Measurements from ENCODE around the gene ANO10. TPM values are rescaled to one million over a fixed set of nuclear protein-coding genes. Genes with fewer than 3 reads are reported as not detected.

The ANO10 gene
- total and polyA plus RNA-seq, 2 donors (not counting 1 experiment from before 2014, with no cell fraction given): 1.9 to 10.6 TPM

- ATAC-seq (ENCODE audit: low read depth) (no peak), DNase-seq (no peak)
- Mint-ChIP-seq H3K27ac (no peak overlapping the region), H3K27me3 (no peaks in the 10 kb centered on the region), H3K4me3 (no peak overlapping the region), H3K9me3 (ENCODE audit: insufficient read depth) (peaks cover 9% of the 10 kb centered on the region), H3K4me1 (no peaks in the 10 kb centered on the region)
- Histone ChIP-seq H4K20me1 (ENCODE audit: control insufficient read depth, insufficient read depth, low read length, poor library complexity, severe bottlenecking) (peaks cover 11% of the 10 kb centered on the region), H3K4me2 (replicated peaks; ENCODE audit: low read depth, low read length, poor library complexity, severe bottlenecking) (no peak overlapping the region), H3K27ac (ENCODE audit: low read length in 2 of 2) (no peak overlapping the region), H3K9ac (ENCODE audit: low read length) (no peak overlapping the region), H3K4me1 (ENCODE audit: control insufficient read depth in 2 of 2, insufficient read depth in 2 of 2, low read length in 2 of 2) (no peaks in the 10 kb centered on the region), H3K36me3 (replicated peaks in 1 of 2; ENCODE audit: control extremely low read depth in 1 of 2, control insufficient read depth in 1 of 2, extremely low read depth in 1 of 2, insufficient read depth in 2 of 2, low read length in 1 of 2) (peaks cover 9 to 81% of the 10 kb centered on the region in 2 experiments), H3K27me3 (replicated peaks in 1 of 4; ENCODE audit: control extremely low read depth in 1 of 4, control insufficient read depth in 3 of 4, insufficient read depth in 4 of 4, low read length in 3 of 4) (no peaks in the 10 kb centered on the region), H3K9me3 (ENCODE audit: control extremely low read depth in 1 of 3, control insufficient read depth in 2 of 3, insufficient read depth in 1 of 3, low read length in 2 of 3) (peaks cover 7 to 21% (median 12%) of the 10 kb centered on the region in 3 donors), H3K79me2 (ENCODE audit: control insufficient read depth, insufficient read depth, low read length) (no peaks in the 10 kb centered on the region), H3K4me3 (ENCODE audit: control extremely low read depth in 1 of 5, extremely low read depth in 1 of 5, insufficient read depth in 1 of 5, low read depth in 2 of 5, low read length in 4 of 5) (no peak overlapping the region), H2AFZ (ENCODE audit: insufficient read depth, low read depth, low read length, poor library complexity, severe bottlenecking) (no peak overlapping the region)
- intact Hi-C loops (cut with micrococcal nuclease): no loop called here
- TF ChIP-seq CTCF (IDR thresholded peaks at IDR 0.05): no peak
- TF ChIP-seq EZH2 (IDR thresholded peaks at IDR 0.05; ENCODE audit: borderline replicate concordance, insufficient read depth, low read depth, low read length, poor library complexity, severe bottlenecking): no peak
- 95% methylated on average over 7 of the region's 11 CpGs for WGBS (ENCODE audit: insufficient coverage)
- CTCF ChIA-PET: interaction anchor here (0.9 kb wide), 1 partner anchor 386 kb away, joined by 3 read pairs; no protein-coding TSS in a partner anchor
- POLR2A ChIA-PET: no interaction called here
These were observed 273.5 kb downstream of the ANO10 start for GRCh38 chr3:43348350-43348749.

GRCh38 chr3:43347774-43348173, 274.0 kb downstream of the ANO10 start:
- Histone ChIP-seq H3K36me3 (replicated peaks in 1 of 2; ENCODE audit: control extremely low read depth in 1 of 2, control insufficient read depth in 1 of 2, extremely low read depth in 1 of 2, insufficient read depth in 2 of 2, low read length in 1 of 2) (peaks cover 9 to 86% of the 10 kb centered on the region in 2 experiments), H3K9ac (ENCODE audit: low read length) (no peak overlapping the region), H3K27ac (ENCODE audit: low read length in 2 of 2) (no peak overlapping the region), H2AFZ (ENCODE audit: insufficient read depth, low read depth, low read length, poor library complexity, severe bottlenecking) (no peak overlapping the region), H3K4me1 (ENCODE audit: control insufficient read depth in 2 of 2, insufficient read depth in 2 of 2, low read length in 2 of 2) (no peaks in the 10 kb centered on the region), H4K20me1 (ENCODE audit: control insufficient read depth, insufficient read depth, low read length, poor library complexity, severe bottlenecking) (peaks cover 11% of the 10 kb centered on the region), H3K27me3 (replicated peaks in 1 of 4; ENCODE audit: control extremely low read depth in 1 of 4, control insufficient read depth in 3 of 4, insufficient read depth in 4 of 4, low read length in 3 of 4) (no peaks in the 10 kb centered on the region), H3K9me3 (ENCODE audit: control extremely low read depth in 1 of 3, control insufficient read depth in 2 of 3, insufficient read depth in 1 of 3, low read length in 2 of 3) (peaks cover 6 to 16% (median 12%) of the 10 kb centered on the region in 3 donors), H3K79me2 (ENCODE audit: control insufficient read depth, insufficient read depth, low read length) (no peaks in the 10 kb centered on the region), H3K4me2 (replicated peaks; ENCODE audit: low read depth, low read length, poor library complexity, severe bottlenecking) (no peak overlapping the region), H3K4me3 (ENCODE audit: control extremely low read depth in 1 of 5, extremely low read depth in 1 of 5, insufficient read depth in 1 of 5, low read depth in 2 of 5, low read length in 4 of 5) (no peak overlapping the region)
- TF ChIP-seq EZH2 (IDR thresholded peaks at IDR 0.05; ENCODE audit: borderline replicate concordance, insufficient read depth, low read depth, low read length, poor library complexity, severe bottlenecking) (no peak), CTCF (IDR thresholded peaks at IDR 0.05) (no peak)
- 97% methylated on average over 20 of the region's 20 CpGs for WGBS (ENCODE audit: insufficient coverage)
- H3K27me3 Mint-ChIP-seq: no peaks in the 10 kb centered on the region
- H3K4me1 Mint-ChIP-seq: no peaks in the 10 kb centered on the region
- H3K9me3 Mint-ChIP-seq (ENCODE audit: insufficient read depth): peaks cover 9% of the 10 kb centered on the region
- ATAC-seq (ENCODE audit: low read depth) (no peak), DNase-seq (no peak)
- ChIA-PET POLR2A (no interaction called here), CTCF (no interaction called here)
- no peak overlapping the region for H3K4me3 Mint-ChIP-seq
- H3K27ac Mint-ChIP-seq: no peak overlapping the region
- intact Hi-C loops (cut with micrococcal nuclease): no loop called here

All from B cell (primary cell).